HG03108 (cell line): Measurements from ENCODE around the gene HDAC6.

Experiments
- ATAC-seq: cut with Tn5 transposase; IDR thresholded peaks from one replicate; pipeline ENCODE4 v1.9.1; 2021; ENCODE audit warnings: moderate library complexity; ENCODE audit not compliant: unreplicated experiment

HDAC6 gene

GRCh38 chrX:48801280-48802088, at the start of gene HDAC6:
Gene HDAC6, plus strand, starts transcription at chrX:48802067. Its CDS starts 626 bp downstream, at chrX:48802693.
- ATAC-seq, result peak; percentile 84

GRCh38 chrX:48752498-48752897, 49.4 kb upstream of the HDAC6 start:
- no peak for ATAC-seq

- ATAC-seq, result no peak
These were observed 48.1 kb upstream of the HDAC6 start for GRCh38 chrX:48753708-48754228.

- ATAC-seq, result no peak
These were observed 47.6 kb upstream of the HDAC6 start for GRCh38 chrX:48754238-48754637.

- peak; percentile 54 for ATAC-seq
These were observed 40.0 kb upstream of the HDAC6 start, which contains the start of gene GLOD5 for GRCh38 chrX:48761674-48762471. Gene GLOD5, plus strand, starts transcription at chrX:48761747. Its CDS starts 44 bp downstream, at chrX:48761791.

GRCh38 chrX:48769230-48769629, 32.6 kb upstream of the HDAC6 start:
- ATAC-seq, result no peak

GRCh38 chrX:48770296-48770695, 31.6 kb upstream of the HDAC6 start:
- no peak for ATAC-seq

DNA sequence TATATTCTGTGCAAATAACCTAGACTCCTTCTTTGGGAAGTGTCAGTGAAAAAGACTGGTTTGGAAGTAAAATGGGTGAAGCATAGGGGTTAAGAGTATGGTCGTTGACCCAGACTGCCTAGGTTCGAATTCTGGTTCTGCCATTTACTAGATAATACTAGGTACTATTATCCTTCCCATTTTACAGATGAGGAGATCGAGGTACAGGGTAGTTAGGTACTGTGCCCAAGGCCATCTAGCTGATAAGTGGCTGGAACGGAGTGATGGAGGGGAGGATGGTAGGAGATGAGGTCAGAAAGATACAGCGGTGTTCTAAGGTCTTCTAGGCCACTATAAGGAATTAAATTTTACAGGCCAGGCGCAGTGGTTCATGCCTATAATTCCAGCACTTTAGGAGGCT, 29.3 kb upstream of the HDAC6 start:
- ATAC-seq, result no peak

DNA sequence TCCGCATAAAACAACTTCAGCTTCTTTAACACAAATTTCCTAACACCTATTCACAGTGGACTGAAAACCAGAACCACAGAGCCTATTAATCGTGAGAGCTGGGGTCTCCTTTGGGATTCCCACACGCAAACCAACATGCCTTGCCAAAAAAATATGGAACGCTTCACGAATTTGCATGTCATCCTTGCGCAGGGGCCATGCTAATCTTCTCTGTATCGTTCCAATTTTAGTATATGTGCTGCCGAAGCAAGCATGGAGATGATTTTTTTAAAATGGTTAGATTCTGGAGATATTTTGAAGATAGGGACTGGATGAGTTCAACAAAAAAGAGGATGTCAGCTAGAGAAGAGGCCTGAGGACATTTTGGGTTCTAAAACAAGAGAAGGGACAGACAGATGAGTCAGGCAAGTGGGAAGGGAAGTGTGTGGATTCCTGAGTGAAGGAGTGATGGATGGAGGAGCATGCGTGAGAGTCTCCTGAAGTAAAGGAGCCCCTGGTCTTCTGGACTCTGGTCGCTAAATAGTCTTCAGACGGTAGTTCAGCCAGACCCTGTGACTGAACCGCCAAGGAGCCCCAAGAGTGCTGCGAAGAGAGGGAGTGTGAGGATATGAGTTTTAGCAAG, 24.9 kb upstream of the HDAC6 start:
- no peak for ATAC-seq

DNA sequence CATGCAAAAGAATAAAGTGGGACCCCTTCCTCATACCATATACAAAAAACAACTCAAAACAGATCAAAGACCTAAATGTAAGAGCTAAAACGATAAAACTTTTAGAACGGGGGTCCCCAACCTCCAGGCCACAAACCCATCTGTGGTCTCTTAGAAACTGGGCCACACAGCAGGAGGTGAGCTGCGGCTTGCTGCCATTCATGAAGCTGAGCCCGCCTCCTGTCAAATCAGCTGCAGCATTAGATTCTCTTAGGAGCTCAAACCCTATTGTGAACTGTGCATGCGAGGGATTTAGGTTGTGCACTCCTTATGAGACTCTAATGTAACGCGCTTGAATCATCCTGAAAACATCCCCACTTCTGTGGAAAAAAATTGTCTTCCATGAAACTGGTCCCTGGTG, 22.5 kb upstream of the HDAC6 start:
- no peak for ATAC-seq

DNA sequence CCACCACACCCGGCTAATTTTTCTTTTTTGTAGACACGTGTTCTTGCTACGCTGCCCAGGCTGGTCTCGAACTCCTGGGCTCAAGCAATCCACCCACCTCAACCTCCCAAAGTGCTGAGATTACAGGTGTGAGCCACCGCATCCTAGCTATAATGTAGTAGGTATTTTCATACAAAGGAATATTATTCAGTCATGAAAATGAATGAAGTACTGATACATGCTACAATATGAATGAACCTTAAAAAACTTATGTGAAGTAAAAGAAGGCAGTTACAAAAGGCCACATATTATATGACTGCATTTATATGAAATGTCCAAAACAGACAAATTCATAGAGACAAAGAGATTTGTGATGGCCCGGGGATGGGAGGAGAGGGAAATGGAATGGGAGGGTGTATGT, 20.2 kb upstream of the HDAC6 start:
- no peak for ATAC-seq

DNA sequence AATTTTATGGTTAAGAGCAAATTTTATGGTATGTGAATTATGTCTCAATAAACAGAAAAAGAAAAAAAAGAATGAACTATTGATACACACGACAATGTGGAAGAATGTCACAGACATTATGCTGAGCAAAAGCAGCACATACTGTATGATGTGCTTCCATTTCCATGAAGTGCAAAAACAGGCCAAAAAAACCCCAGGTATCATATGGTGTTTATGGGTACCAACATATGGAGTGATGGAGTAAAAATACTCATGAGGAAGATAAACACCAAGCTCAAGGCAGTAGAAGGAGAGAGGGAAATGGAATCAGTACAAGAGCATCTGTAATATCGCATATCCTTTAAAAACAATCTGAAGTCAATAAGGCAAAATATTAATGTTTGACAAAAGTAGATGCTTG, 19.7 kb upstream of the HDAC6 start:
- no peak for ATAC-seq

GRCh38 chrX:48782795-48783194, 19.1 kb upstream of the HDAC6 start:
- ATAC-seq, result no peak

GRCh38 chrX:48784726-48785125, 17.1 kb upstream of the HDAC6 start:
- no peak for ATAC-seq

- no peak for ATAC-seq
These were observed 16.7 kb upstream of the HDAC6 start for GRCh38 chrX:48785186-48785539.

DNA sequence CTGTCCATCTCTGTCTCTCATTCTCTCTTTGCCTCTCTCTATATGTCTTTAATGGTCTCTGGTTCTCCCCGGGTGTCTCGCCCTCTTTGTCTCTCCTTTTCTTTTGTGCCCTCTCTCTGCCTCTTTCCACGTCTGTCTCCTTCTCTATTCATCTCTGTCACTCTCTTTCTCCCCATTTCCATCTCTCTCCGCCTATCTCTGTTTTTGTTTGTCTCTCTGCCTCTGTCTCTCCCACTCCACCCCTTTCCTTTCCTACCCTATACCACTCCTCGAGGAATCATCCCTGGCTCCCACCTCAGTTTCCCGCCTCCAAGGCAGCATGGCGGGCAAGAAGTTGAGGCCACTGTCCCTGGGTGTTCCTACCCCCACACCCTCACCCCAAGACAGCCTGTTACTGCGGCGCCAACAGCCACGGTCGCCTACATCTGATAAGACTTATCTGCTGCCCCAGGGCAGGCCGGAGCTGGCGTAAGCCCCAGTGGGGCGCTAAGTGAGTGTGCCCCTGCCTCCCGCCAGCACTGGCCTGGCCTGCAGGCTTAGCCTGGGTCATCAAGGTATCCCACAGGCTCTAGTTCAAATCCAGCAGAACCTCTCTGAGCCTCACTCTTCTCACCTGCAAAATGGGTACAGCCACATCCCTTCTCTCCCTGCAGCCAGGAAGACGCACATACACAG, 16.2 kb upstream of the HDAC6 start:
- ATAC-seq, result no peak

DNA sequence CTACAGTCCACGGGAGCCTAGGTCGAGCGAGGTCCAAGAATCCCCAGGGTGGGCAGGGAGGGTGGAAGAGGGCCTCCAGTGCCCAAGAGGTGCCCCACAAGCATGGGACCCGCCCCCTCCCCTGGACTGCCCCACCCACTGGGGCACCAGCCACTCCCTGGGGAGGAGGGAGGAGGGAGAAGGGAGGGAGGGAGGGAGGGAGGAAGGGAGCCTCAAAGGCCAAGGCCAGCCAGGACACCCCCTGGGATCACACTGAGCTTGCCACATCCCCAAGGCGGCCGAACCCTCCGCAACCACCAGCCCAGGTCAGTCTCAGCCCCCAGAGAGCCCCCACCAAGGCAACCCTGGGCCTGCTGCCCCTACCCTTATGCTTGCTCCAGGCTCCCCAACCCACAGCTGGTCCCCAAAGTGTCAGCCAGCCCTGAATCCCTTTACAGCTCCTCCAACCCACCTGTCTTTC, 15.5 kb upstream of the HDAC6 start, which contains the start of gene GATA1:
TSS of gene GATA1 (plus strand) at position 250 of the 460 bp plus-strand sequence. CDS start 4,520 bp downstream, outside the sequence.
- no peak for ATAC-seq

DNA sequence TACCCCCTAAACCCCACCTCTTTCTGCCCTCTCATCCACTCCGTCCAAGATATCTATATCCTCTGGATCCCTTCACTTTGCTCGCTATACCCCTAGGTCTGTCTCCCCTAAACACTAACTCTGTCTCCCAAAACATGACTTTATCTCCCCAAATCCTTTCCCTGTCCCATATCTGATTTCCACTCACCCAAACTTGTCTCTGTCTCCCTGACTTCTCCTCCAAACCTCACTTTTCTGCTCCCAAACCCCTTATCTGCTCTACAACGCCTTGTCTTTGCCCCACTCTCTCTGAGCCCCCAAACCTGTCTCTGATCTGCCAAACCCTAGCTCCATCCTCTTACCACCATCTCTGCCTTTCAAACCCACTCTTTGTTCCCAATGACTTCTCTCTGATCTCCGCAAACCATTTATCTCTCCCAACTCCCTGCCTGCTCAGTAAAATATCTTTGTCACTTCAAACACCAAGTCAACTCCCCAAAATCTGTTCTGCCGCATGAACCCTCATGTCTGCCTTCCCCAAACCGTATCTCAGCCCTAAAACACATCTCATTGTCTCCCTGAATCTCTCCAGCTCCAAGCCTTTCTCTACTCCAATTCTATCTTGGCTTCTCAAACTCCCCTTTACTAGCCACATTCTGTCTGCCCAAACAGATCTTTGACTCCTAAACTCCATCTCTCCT, 14.9 kb upstream of the HDAC6 start:
- no peak for ATAC-seq

DNA sequence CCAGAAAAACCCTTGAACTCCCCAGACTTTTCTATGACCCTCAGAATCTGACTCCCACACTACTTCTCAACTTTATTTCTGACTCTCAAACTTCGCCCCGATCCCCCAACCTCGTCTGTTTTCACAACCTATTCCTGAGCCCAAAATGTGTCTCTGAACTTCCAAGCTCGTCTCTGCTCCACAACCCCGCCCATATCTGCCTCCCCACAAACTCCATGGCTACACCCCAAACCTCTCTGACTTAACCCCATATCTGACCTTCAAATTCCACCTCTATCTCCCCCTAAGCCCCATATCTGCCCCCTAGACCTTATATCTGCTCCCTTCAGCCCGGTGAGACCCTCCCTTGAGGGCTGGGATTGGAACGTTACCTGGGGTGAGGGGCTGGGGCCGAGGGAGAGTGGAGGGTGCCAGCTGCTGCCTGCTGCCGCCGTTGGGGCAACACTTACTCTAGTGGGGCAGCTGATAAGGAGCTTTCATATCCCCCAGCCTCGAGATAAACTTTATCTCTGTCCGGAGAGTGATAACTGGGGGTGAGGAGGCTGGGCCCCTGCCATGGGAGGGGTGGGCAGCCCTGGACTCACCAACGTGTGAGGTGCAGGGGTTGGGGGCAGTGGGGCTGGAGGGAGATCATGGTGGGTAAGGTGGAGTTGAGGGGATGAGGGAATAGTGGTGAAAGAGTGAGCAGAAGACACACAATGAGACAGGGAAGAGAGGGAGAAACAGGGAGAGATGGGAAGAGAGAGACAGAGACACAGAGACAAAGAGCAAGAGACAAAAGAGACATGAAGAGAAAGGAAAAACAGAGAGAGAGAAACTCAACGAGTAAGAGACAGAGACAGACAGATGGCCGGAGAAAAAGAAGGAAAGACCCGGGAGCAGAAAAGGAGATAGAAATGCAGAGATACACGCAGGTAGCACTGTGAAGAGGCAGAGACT, 14.1 kb upstream of the HDAC6 start:
- ATAC-seq, result no peak
